ENCODE results near the gene ALPL. TPM values are rescaled to one million over a fixed set of nuclear protein-coding genes. Genes with fewer than 3 reads are reported as not detected.

Gene ALPL
- total RNA-seq, 1 donor from 2014 or later = not detected

GRCh38 chr1:21530368-21531016, 21.3 kb downstream of the ALPL start:
- no peak for DNase-seq (ENCODE audit: low read depth in 2 of 2)

DNA sequence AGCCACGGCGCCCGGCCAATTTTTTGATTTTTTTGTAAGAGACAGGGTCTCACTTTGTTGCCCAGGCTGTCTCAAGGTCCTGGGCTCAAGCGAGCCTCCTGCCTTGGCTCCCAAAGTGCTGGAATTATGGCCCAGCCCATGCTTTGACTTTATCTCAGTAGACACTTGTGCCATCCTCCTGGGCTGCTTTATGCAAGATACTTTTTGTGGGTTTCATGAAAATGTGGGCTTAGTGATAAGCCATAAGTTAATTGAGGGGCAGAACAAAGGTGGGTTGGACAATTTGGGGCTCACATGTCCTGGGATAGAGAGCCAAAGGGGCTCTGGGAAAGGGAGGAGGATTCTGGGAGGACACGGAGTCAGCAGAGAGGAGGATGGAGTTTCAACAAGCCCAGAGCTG, 22.0 kb downstream of the ALPL start:
- DNase-seq (ENCODE audit: low read depth in 2 of 2) = no peak

DNA sequence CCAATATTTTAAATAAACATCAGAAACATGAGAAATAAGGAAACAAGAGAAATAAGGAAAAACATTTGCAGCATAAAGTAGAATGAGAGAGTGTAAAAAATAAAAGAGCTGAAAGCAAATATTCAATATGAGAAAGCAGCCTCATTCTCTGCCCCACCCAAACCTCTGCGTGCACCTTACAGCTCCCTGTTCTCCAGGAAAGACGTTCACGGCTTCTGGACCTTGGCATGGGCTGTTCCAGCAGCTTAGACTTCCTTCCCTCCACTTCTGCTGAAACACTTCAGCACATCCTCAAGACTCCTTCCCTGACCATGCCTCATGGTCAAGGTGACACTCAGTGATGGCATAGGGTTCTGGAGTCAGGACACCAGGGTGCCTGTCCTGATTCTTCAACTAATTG, 23.3 kb downstream of the ALPL start:
- no peak for DNase-seq (ENCODE audit: low read depth in 2 of 2)

- no peak for DNase-seq (ENCODE audit: low read depth in 2 of 2)
Observed at GRCh38 chr1:21532992-21533534, 23.8 kb downstream of the ALPL start.

GRCh38 chr1:21534146-21534545, 24.9 kb downstream of the ALPL start:
- no peak for DNase-seq (ENCODE audit: low read depth in 2 of 2)

- DNase-seq (ENCODE audit: low read depth in 2 of 2) = peak; percentile 63 to 72
Observed at GRCh38 chr1:21534674-21535378, 25.6 kb downstream of the ALPL start.

- DNase-seq (ENCODE audit: low read depth in 2 of 2) = no peak
Observed at GRCh38 chr1:21536218-21536617, 27.0 kb downstream of the ALPL start.

DNA sequence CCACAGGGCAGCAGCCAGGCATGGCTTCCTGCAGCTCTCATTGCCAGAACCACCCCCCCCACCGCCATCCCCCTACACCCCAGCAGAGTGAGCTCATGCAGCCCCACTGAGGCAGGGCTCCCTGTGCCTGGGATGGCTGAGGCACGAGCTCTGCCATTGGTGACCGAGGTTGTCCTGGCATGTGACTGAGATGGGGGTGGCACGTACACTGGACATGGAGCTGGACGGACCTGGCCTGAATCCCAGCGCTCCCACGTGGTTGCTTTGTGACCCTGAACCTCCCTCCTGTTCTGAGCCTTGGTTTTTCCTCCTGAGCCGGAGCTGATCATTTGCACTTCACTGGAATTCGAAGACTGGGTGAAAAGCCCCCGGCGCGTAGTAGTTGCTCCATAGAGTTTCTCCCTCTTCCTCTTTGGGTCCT, 28.3 kb downstream of the ALPL start:
- DNase-seq (ENCODE audit: low read depth in 2 of 2) = peak in 1 of 2 donors; percentile 38

DNA sequence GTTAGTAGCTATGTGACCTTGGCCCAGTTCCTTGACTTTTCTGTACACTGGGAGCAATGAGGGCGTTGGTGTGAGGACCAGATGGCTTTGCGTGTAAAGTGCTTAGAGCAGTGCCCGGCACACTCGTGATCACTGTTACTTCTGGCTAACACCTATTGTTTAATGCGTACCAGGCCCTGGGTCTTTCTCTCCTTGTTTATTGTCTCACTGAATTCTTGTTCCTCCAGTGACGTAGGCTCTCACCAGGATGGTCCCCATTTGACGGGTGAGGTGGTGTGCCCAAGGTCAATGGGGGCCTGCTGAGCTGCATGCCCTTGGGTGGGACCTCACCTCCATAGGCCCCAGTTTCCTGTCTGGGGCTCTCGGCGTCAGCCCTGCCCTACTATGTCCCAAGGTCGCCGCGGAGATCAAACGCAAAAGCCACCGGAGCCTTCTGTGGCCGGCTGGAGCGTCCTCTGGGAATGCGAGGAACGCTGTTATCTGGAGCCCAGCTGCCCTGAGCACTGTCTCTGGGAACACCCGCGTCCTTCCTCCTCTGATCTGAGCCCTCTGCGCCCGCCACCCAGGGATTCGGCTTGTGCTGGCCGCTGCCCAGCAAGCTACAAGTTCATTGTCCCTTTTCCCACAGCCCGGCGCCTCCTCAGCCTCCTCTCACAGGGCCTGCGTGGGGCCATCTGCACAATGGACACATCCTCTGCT, 28.9 kb downstream of the ALPL start:
- peak in 1 of 2 donors; percentile 6 for DNase-seq (ENCODE audit: low read depth in 2 of 2)

DNA sequence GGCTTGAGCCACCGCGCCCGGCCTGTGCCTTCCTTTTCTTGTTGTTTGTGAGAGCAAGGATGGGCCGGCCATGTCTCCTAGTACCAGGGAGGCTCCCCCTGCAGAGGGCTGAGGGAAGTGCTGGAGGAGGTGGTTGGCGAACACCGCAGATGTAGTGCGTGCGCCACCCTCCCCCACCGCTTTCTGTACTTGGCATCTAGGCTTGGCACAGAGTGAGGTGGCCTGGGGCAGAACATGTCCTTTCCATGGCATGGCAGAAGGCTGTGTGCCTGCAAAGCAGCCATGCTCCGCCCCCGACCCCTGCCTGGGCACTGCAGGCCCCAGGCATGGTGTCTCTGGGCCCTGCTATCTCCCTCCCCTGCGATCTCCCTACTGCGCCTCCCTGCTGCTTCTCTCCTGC, 30.7 kb downstream of the ALPL start:
- peak in 1 of 2 donors; percentile 16 for DNase-seq (ENCODE audit: low read depth in 2 of 2)

DNA sequence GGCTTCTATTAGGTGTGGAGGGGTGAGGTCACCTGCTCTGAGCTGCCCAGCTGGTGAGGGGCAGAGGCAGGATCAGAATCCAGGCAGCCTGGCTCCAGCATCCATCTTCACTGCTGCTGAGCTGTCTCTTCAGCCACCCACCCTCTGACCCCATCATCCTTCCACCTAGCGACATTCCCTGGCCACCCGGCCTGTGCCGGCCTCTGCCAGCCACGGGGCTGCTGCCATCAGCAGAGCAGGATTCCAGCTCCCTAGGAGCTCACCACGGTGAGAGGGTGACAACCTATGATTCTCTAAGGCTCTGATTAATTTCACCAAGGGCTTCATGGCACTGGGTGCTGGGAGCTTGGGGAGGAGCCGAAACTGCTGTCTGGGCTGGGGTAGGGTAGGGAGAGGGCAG, 32.1 kb downstream of the ALPL start:
- DNase-seq (ENCODE audit: low read depth in 2 of 2) = no peak

GRCh38 chr1:21541835-21542234, 32.6 kb downstream of the ALPL start:
- DNase-seq (ENCODE audit: low read depth in 2 of 2) = no peak

- DNase-seq (ENCODE audit: low read depth in 2 of 2) = no peak
Observed at GRCh38 chr1:21543598-21543997, 34.4 kb downstream of the ALPL start.

- no peak for DNase-seq (ENCODE audit: low read depth in 2 of 2)
Observed at GRCh38 chr1:21544095-21544494, 34.9 kb downstream of the ALPL start.

- no peak for DNase-seq (ENCODE audit: low read depth in 2 of 2)
Observed at GRCh38 chr1:21546122-21546825, 37.1 kb downstream of the ALPL start.

- no peak for DNase-seq (ENCODE audit: low read depth in 2 of 2)
Observed at GRCh38 chr1:21547876-21548275, 38.7 kb downstream of the ALPL start.

- DNase-seq (ENCODE audit: low read depth in 2 of 2) = no peak
Observed at GRCh38 chr1:21550097-21550496, 40.9 kb downstream of the ALPL start.

DNA sequence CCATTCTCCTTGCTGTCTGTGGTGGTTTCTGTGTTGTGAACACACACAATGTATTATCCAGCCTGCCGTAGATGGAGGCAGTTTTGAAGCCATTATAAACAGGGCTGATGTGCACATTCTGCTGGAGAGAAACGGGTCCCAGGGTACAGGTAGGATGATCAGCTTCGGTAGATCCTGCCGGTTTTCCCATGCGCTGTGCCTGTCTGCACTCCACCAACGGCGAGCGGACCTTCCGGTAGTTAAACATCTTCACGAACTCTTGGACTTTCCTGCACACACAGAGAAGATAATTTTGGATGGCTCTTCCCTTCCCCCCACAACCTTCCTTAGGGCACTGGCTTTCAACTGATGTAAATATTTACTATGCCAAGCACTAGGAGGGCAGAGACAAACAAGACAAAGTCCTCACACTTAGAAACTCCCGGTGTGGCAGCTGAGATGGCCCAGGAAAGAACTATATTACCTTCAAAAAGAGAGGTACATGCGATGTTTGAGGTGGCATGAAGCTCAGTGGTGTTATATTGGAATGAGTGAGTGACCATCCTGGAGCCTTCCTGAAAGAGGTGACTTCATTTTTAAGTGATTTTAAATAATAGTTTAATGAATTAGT, 41.7 kb downstream of the ALPL start:
- DNase-seq (ENCODE audit: low read depth in 2 of 2) = no peak

- DNase-seq (ENCODE audit: low read depth in 2 of 2) = peak in 1 of 2 donors; percentile 15
Observed at GRCh38 chr1:21552715-21553114, 43.5 kb downstream of the ALPL start.

- no peak for DNase-seq (ENCODE audit: low read depth in 2 of 2)
Observed at GRCh38 chr1:21553116-21553926, 44.1 kb downstream of the ALPL start.

Data from lung microvascular endothelial cell (primary cell).